Measurements from ENCODE around the gene LRRC15.

LRRC15 gene

DNA sequence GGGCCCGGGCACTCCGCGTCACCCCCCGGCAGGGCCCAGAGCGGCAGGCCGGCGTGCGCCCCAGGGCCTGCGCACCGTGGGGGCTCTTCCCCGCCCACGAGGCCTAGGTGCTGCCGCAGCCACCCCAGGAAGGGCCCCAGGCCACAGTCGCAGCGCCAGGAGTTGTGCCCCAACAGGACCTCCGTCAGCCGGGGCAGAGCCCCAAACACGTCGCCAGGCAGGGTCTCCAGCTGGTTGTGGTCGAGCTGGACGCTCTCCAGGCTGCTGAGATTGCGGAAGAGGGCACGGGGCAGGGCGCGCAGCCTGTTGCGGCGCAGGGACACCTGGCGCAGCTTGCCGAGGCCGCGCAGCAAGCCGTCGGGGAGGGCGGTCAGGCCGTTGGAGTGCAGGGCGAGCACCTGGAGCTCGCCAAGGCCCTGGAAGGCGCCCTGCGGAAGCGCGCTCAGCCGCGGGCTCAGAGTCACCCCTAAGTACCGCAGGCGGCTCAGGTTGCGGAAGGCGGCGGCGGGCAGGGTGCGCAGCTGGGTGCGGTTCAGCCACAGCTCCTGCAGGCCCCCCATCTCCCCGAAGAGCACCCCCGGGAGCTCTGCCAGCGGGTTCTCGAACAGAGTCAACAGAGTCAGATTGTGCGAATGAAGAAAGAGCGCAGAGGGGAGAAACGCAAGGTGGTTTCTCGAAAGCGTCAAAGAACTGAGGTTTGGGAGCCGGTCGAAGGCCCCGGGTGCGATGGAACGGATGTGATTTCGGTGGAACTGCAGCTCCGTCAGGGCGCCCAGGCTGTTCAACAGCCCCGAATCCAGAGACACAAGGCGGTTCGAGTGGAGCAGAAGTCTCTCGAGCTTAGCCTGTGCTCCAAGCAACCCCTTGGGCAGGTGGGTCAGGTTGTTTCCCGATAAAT is 27.6 kb upstream of the LRRC15 start:
- Mint-ChIP-seq H3K9me3 (no peaks in the 10 kb centered on the region), H3K27ac (no peak overlapping the region), H3K4me1 (peaks cover 34% of the 10 kb centered on the region), H3K36me3 (ENCODE audit: low read depth) (no peaks in the 10 kb centered on the region), H3K27me3 (ENCODE audit: low read depth, poor library complexity) (peaks cover 6% of the 10 kb centered on the region), H3K4me3 (no peak overlapping the region)
- TF ChIP-seq, protein P1, sequence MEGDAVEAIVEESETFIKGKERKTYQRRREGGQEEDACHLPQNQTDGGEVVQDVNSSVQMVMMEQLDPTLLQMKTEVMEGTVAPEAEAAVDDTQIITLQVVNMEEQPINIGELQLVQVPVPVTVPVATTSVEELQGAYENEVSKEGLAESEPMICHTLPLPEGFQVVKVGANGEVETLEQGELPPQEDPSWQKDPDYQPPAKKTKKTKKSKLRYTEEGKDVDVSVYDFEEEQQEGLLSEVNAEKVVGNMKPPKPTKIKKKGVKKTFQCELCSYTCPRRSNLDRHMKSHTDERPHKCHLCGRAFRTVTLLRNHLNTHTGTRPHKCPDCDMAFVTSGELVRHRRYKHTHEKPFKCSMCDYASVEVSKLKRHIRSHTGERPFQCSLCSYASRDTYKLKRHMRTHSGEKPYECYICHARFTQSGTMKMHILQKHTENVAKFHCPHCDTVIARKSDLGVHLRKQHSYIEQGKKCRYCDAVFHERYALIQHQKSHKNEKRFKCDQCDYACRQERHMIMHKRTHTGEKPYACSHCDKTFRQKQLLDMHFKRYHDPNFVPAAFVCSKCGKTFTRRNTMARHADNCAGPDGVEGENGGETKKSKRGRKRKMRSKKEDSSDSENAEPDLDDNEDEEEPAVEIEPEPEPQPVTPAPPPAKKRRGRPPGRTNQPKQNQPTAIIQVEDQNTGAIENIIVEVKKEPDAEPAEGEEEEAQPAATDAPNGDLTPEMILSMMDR (IDR thresholded peaks at IDR 0.05), result no peak
- DNase-seq, result no peak

DNA sequence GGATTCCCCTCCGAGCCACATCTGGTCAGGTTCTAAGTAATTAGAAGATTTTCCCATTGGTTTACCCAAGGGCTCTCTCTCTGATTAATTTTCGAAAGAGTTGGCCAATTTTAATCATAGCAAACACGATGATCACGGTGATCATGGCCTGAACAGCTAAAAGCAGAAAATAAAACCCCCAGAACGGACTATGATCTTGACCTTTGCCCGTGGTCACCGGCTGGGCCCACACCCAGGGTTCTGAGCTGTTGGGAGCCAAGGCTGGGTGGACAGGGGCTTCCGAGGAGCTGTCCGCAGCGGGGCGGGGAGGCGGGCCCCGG is 27.0 kb upstream of the LRRC15 start:
- H3K4me3 Mint-ChIP-seq, result peak overlapping the region; percentile 26
- TF ChIP-seq, protein P1 (IDR thresholded peaks at IDR 0.05), result no peak
- peaks cover 6% of the 10 kb centered on the region for H3K27me3 Mint-ChIP-seq (ENCODE audit: low read depth, poor library complexity)
- no peaks in the 10 kb centered on the region for H3K9me3 Mint-ChIP-seq
- peaks cover 32% of the 10 kb centered on the region for H3K4me1 Mint-ChIP-seq
- no peak for DNase-seq
- no peaks in the 10 kb centered on the region for H3K36me3 Mint-ChIP-seq (ENCODE audit: low read depth)
- H3K27ac Mint-ChIP-seq, result no peak overlapping the region

- TF ChIP-seq, protein P1 (IDR thresholded peaks at IDR 0.05), result no peak
- Mint-ChIP-seq H3K27me3 (ENCODE audit: low read depth, poor library complexity) (peaks cover 6% of the 10 kb centered on the region), H3K4me3 (peak overlapping the region; percentile 26), H3K27ac (peak overlapping the region; percentile 12), H3K36me3 (ENCODE audit: low read depth) (peaks cover 3% of the 10 kb centered on the region), H3K9me3 (peaks cover 5% of the 10 kb centered on the region), H3K4me1 (peaks cover 32% of the 10 kb centered on the region)
- peak; percentile 64 for DNase-seq
These were observed 26.4 kb upstream of the LRRC15 start for GRCh38 chr3:194395778-194396538.

DNA sequence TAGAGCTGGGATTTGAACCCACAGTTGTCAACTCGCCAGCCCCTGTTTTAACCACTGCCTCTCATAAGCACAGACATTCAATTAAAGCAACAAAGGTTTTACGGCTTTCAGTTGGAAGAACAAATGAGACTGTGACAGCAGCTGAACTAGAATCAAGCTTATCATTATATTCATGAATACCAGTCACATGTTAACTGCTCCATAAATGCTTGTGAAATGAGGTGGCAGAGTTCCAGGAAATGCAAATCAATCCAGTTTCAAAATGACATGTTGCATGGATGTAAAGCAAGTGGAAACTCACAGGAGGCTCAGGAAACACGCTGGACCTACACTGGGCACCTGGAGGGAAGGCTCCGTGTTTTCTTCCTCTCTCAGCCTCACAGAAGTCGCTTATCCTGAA is 25.7 kb upstream of the LRRC15 start:
- DNase-seq, result no peak
- Mint-ChIP-seq H3K27me3 (ENCODE audit: low read depth, poor library complexity) (peaks cover 6% of the 10 kb centered on the region), H3K27ac (no peak overlapping the region), H3K9me3 (peaks cover 13% of the 10 kb centered on the region), H3K36me3 (ENCODE audit: low read depth) (peaks cover 11% of the 10 kb centered on the region), H3K4me1 (peaks cover 31% of the 10 kb centered on the region), H3K4me3 (no peak overlapping the region)
- TF ChIP-seq, protein P1 (IDR thresholded peaks at IDR 0.05), result no peak

DNA sequence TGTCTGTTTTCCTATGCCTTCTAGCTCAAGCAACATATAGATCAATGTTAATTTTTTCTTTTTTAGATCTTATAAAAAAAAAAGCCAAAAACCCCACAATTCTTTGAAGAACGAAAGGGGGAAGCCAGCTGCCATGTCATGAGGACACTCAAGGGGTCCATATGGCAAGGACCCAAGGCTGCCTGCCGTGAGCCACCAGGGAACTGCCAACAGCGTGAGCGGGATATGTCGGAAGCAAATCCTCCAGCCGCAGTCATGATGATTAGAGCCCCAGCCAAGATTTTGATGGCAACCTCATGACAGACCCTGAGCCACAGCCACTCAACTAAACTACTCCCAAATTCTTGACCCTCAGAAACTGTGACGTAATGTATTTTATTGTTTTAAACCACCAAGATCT is 23.0 kb upstream of the LRRC15 start:
- H3K36me3 Mint-ChIP-seq (ENCODE audit: low read depth), result peaks cover 19% of the 10 kb centered on the region
- peaks cover 24% of the 10 kb centered on the region for H3K9me3 Mint-ChIP-seq
- H3K27ac Mint-ChIP-seq, result no peak overlapping the region
- peaks cover 20% of the 10 kb centered on the region for H3K4me1 Mint-ChIP-seq
- DNase-seq, result no peak
- TF ChIP-seq, protein P1 (IDR thresholded peaks at IDR 0.05), result no peak
- peaks cover 10% of the 10 kb centered on the region for H3K27me3 Mint-ChIP-seq (ENCODE audit: low read depth, poor library complexity)
- no peak overlapping the region for H3K4me3 Mint-ChIP-seq
